ENCODE results near the gene SLC22A2. TPM values are rescaled to one million over a fixed set of nuclear protein-coding genes. Genes with fewer than 3 reads are reported as not detected.

The SLC22A2 gene
- total and polyA plus RNA-seq, 8 donors, result 0.04 to 0.23 (median 0.07) TPM; not detected in 2

DNA sequence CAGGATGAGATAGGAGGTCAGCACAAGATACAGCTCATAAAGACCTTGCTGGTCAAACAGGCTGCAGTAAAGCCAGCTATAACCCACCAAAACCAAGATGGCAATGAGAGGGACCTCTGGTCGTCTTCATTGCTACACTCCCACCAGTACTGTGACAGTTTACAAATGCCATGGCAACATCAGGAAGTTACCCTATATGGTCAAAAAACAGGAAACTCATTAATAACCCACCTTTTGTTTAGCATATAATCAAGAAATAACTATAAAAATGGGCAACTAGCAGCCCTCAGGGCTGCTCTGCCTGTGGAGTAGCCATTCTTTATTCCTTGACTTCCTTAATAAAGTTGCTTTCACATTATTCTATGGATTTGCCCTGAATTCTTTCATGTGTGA lies 30.9 kb downstream of the SLC22A2 start:
- Histone ChIP-seq H3K36me3 (no peaks in the 10 kb centered on the region), H3K9me3 (no peaks in the 10 kb centered on the region), H3K27me3 (no peaks in the 10 kb centered on the region), H3K4me3 (no peak overlapping the region), H3K27ac (no peak overlapping the region), H3K4me1 (no peaks in the 10 kb centered on the region)
- ATAC-seq (no peak), DNase-seq (no peak)
- TF ChIP-seq, protein P1, sequence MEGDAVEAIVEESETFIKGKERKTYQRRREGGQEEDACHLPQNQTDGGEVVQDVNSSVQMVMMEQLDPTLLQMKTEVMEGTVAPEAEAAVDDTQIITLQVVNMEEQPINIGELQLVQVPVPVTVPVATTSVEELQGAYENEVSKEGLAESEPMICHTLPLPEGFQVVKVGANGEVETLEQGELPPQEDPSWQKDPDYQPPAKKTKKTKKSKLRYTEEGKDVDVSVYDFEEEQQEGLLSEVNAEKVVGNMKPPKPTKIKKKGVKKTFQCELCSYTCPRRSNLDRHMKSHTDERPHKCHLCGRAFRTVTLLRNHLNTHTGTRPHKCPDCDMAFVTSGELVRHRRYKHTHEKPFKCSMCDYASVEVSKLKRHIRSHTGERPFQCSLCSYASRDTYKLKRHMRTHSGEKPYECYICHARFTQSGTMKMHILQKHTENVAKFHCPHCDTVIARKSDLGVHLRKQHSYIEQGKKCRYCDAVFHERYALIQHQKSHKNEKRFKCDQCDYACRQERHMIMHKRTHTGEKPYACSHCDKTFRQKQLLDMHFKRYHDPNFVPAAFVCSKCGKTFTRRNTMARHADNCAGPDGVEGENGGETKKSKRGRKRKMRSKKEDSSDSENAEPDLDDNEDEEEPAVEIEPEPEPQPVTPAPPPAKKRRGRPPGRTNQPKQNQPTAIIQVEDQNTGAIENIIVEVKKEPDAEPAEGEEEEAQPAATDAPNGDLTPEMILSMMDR (IDR thresholded peaks at IDR 0.05), result no peak
- intact Hi-C loops (cut with DNase I), result no loop called here

DNA sequence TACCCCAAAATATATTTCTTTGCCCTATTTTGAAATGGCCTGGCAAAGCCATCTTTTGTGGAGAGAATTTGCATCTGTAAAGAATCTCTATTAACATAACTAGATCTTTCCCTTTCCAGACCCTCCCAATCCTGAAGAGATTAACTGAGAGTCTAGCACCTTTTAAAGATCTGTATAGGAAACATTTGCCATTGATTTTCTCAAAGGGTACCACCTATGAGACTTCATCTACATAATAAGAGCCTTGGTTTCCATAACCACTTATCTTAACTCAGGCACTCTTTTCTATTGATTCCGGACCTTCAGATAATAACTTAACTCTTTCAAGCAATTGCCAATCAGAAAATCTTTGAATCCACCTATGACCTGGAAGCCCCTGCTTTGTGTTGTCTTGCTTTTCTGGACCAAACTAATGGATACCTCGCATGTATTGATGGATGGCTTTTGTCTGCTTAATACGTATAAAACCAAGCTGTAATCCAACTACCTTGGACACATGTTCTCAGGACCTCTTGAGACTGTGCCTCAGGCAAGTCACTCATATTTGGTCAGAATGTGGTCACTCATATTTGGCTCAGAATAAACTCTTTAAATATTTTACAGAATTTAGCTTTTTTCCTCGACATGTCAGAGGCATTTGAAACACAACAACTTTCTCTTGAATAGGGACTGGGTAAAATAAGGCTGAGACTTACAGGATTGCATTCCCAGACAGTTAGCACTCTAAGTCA lies 31.4 kb downstream of the SLC22A2 start:
- intact Hi-C loops (cut with DNase I), result no loop called here
- Histone ChIP-seq H3K4me3 (no peak overlapping the region), H3K27me3 (no peaks in the 10 kb centered on the region), H3K36me3 (no peaks in the 10 kb centered on the region), H3K4me1 (no peaks in the 10 kb centered on the region), H3K27ac (no peak overlapping the region), H3K9me3 (no peaks in the 10 kb centered on the region)
- no peak for DNase-seq
- TF ChIP-seq, protein P1 (IDR thresholded peaks at IDR 0.05), result no peak
- no peak for ATAC-seq

DNA sequence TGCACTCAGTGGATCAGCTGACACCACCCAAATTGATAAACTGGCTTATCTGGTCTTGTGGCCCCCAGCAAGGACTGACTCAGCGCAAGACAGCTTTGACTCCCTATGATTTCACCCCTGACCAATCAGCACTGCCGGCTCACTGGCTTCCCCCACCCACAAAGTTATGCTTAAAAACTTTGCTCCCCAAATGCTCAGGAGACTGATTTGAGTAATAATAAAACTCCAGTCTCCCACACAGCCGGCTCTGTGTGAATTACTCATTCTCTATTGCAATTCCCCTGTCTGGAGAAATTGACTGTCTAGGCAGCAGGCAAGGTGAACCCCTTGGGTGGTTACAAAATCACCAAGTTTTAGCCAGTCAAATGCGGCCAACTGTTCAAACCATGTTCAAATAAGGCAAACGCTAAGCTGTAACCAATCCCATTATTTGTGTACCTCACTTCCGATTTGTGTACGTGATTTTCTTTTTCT lies 32.5 kb downstream of the SLC22A2 start:
- TF ChIP-seq, protein P1 (IDR thresholded peaks at IDR 0.05), result no peak
- Histone ChIP-seq H3K36me3 (no peaks in the 10 kb centered on the region), H3K4me3 (no peak overlapping the region), H3K4me1 (no peaks in the 10 kb centered on the region), H3K27ac (no peak overlapping the region), H3K9me3 (no peaks in the 10 kb centered on the region), H3K27me3 (no peaks in the 10 kb centered on the region)
- ATAC-seq (no peak), DNase-seq (no peak)
- intact Hi-C loops (cut with DNase I), result no loop called here

DNA sequence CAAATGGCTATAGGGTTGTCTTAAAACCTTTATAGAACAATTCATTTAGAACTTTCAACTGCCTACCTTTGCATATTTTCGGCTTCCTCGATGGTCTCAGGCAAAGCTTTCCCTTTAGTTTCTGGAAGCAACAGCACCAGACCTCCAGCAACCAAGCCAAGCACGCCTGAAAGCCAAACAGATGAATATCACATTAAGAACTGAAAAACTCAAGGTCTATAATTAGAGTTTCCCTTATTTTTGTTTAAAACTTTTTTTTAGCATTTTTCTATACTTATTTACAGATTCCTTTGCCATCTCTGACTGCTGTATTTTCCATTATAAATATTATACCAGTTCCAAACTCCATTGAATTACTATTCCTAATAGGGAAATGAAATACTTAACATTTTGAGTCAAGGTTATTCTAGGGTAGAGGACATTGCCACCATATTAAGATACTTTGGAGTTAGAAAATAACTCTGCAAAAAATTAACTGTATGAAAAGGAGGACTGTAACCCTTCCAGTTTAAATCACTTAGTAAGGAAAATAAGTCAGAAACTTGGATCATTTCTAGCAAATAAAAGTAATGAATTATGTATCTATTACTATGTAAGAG lies 33.9 kb downstream of the SLC22A2 start:
- no peaks in the 10 kb centered on the region for H3K27me3 ChIP-seq
- H3K36me3 ChIP-seq, result no peaks in the 10 kb centered on the region
- DNase-seq (no peak), ATAC-seq (no peak)
- intact Hi-C loops (cut with DNase I), result no loop called here
- no peak overlapping the region for H3K27ac ChIP-seq
- no peaks in the 10 kb centered on the region for H3K4me1 ChIP-seq
- TF ChIP-seq, protein P1 (IDR thresholded peaks at IDR 0.05), result no peak
- H3K4me3 ChIP-seq, result no peak overlapping the region
- no peaks in the 10 kb centered on the region for H3K9me3 ChIP-seq

DNA sequence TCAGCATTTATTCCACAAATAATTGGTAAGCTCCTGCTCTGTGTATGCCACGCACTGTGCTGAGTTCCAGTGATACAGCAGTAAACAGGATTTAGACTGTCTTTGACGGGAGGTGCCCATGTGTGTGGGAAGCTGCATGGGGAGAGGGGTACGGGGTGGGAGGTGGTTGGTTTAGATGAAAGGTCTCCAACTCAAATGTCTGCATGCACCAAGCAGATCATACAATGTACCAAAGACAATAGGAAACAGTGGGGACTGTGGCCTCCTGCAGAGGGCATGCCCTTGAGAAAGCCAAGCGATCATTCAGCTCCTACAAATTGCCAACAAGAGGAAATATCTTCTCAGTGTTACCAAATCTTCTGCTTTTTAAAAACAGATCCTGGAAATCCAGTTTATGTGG lies 36.1 kb downstream of the SLC22A2 start:
- TF ChIP-seq, protein P1 (IDR thresholded peaks at IDR 0.05), result no peak
- Histone ChIP-seq H3K27me3 (no peaks in the 10 kb centered on the region), H3K9me3 (no peaks in the 10 kb centered on the region), H3K4me3 (no peak overlapping the region), H3K36me3 (no peaks in the 10 kb centered on the region), H3K27ac (no peak overlapping the region), H3K4me1 (no peaks in the 10 kb centered on the region)
- intact Hi-C loops (cut with DNase I), result no loop called here
- ATAC-seq (no peak), DNase-seq (no peak)

All from left lung (tissue), 10 donors.